Endothelial cell of umbilical vein (primary cell): Measurements from ENCODE around the gene RTL10. TPM values are rescaled to one million over a fixed set of nuclear protein-coding genes. Genes with fewer than 3 reads are reported as not detected.

ENCODE experiments used
- BruUV-seq: library from RNA; stranded (reverse); fragments of 400-500 nt; replicated peaks from 2 replicates; lab custom pipeline; 2021; lab: Mats Ljungman, UMichigan
- CTCF ChIA-PET: fragments of 300-600, 350-600 bp; sonication (Branson Sonifier 250); formaldehyde crosslinking; loops from one replicate; lab custom pipeline; 2021; ENCODE audit warnings: antibody characterized with exemption, inconsistent platforms; lab: Charles Lee
- POLR2A ChIA-PET: fragments of 300-600, 350-600 bp; sonication (Branson Sonifier 250); formaldehyde crosslinking; loops from one replicate; lab custom pipeline; 2021; ENCODE audit warnings: antibody characterized with exemption, inconsistent platforms; lab: Charles Lee
- DNase-seq: peaks from one replicate; pipeline ENCODE4 v3.0.0-alpha.2; 2011; ENCODE audit warnings: low read depth, low spot score
- FAIRE-seq: peaks from 2 replicates; lab custom pipeline; 2011; peaks lifted over from hg19 to GRCh38; lab: Jason Lieb, UNC
- H2AFZ ChIP-seq: 2 replicates; pipeline ENCODE4 v1.6.0; 2012; ENCODE audit warnings: low read depth, low read length, control low read depth, inconsistent platforms
- H3K27ac ChIP-seq: 2 replicates; pipeline ENCODE4 v1.5.1; 2011; ENCODE audit warnings: low read depth, mild to moderate bottlenecking, control low read depth, low read length, moderate library complexity; ENCODE audit not compliant: insufficient read depth
- H3K27me3 ChIP-seq, 2 experiments: 2 replicates each; pipeline versions ENCODE4 v1.6.0 to v1.6.1; 2011; ENCODE audit warnings: low read length in 2 of 2, mixed read lengths in 1 of 2; ENCODE audit not compliant: control insufficient read depth in 2 of 2, insufficient read depth in 2 of 2
- H3K36me3 ChIP-seq, 2 experiments: 2 replicates in 1 of 2; 3 replicates in 1 of 2; pipeline ENCODE4 v1.5.1; 2011; ENCODE audit warnings: low read length in 2 of 2, mild to moderate bottlenecking in 1 of 2, moderate library complexity in 1 of 2; ENCODE audit not compliant: control insufficient read depth in 2 of 2, insufficient read depth in 2 of 2; ENCODE audit errors: extremely low read depth in 1 of 2
- H3K4me1 ChIP-seq: 3 replicates; pipeline ENCODE4 v1.5.1; 2011; ENCODE audit warnings: mild to moderate bottlenecking, low read length; ENCODE audit not compliant: control insufficient read depth, insufficient read depth; ENCODE audit errors: extremely low read depth
- H3K4me2 ChIP-seq: 2 replicates; pipeline ENCODE4 v1.6.1; 2011; ENCODE audit warnings: low read length, control low read depth, mixed read lengths; ENCODE audit not compliant: insufficient read depth
- H3K4me3 ChIP-seq, 3 experiments: fragments of 200-600 bp in 1 of 3; sonication (generic), shearing (Covaris generic) in 1 of 3; replicated peaks in 1 of 3; 2 replicates each; pipeline ENCODE4 v1.5.1; 2011 to 2016; ENCODE audit warnings: control low read depth in 3 of 3, low read length in 3 of 3, mild to moderate bottlenecking in 2 of 3, inconsistent platforms in 1 of 3, low read depth in 1 of 3, moderate library complexity in 1 of 3; ENCODE audit not compliant: insufficient read depth in 1 of 3
- H3K79me2 ChIP-seq: 2 replicates; pipeline ENCODE4 v1.6.0; 2012; ENCODE audit warnings: low read length, inconsistent platforms; ENCODE audit not compliant: control insufficient read depth, insufficient read depth
- H3K9ac ChIP-seq: replicated peaks from 2 replicates; pipeline ENCODE3; 2011; ENCODE audit warnings: low read length, control low read depth; ENCODE audit not compliant: insufficient read depth; ENCODE audit errors: extremely low read depth
- H3K9me1 ChIP-seq: replicated peaks from 3 replicates; pipeline ENCODE4 v1.6.0; 2011; ENCODE audit warnings: mild to moderate bottlenecking, low read length; ENCODE audit not compliant: control insufficient read depth, insufficient read depth; ENCODE audit errors: extremely low read depth
- H3K9me3 ChIP-seq: replicated peaks from 2 replicates; pipeline ENCODE4 v1.5.1; 2012; ENCODE audit warnings: low read length, inconsistent platforms; ENCODE audit not compliant: control insufficient read depth, insufficient read depth
- H4K20me1 ChIP-seq: replicated peaks from 2 replicates; pipeline ENCODE3; 2011; ENCODE audit warnings: mild to moderate bottlenecking, low read length; ENCODE audit not compliant: control insufficient read depth, insufficient read depth; ENCODE audit errors: extremely low read depth
- EZH2 ChIP-seq: IDR thresholded peaks from 2 replicates; pipeline ENCODE4 v1.6.1; 2012; ENCODE audit warnings: borderline replicate concordance, low read depth, mild to moderate bottlenecking, moderate library complexity, low read length, inconsistent platforms; ENCODE audit not compliant: severe bottlenecking
- FOS ChIP-seq: IDR thresholded peaks from 2 replicates; pipeline ENCODE4 v1.6.1; 2011; ENCODE audit warnings: mild to moderate bottlenecking, low read length, moderate library complexity, borderline replicate concordance; ENCODE audit not compliant: insufficient read depth
- GATA2 ChIP-seq: IDR thresholded peaks from 2 replicates; pipeline ENCODE4 v1.7.0; 2011; ENCODE audit warnings: low read depth, mild to moderate bottlenecking, moderate library complexity, mixed read lengths, low read length; ENCODE audit not compliant: insufficient read length, insufficient read depth
- JUN ChIP-seq: IDR thresholded peaks from 2 replicates; pipeline ENCODE4 v1.6.1; 2011; ENCODE audit warnings: borderline replicate concordance, low read depth; ENCODE audit not compliant: insufficient read length, insufficient read depth
- MAX ChIP-seq: IDR thresholded peaks from 2 replicates; pipeline ENCODE4 v1.6.1; 2011; ENCODE audit not compliant: insufficient read depth, insufficient read length
- MYC ChIP-seq: IDR thresholded peaks from one replicate; pipeline ENCODE4 v1.6.1; 2011; ENCODE audit warnings: mild to moderate bottlenecking, low read depth, low read length
- POLR2A ChIP-seq: IDR thresholded peaks from 2 replicates; pipeline ENCODE4 v1.6.1; 2012; ENCODE audit warnings: low read depth, mild to moderate bottlenecking, control low read depth, low read length
- POLR2AphosphoS5 ChIP-seq: IDR thresholded peaks from 2 replicates; pipeline ENCODE4 v1.6.1; 2012; ENCODE audit warnings: low read depth, mild to moderate bottlenecking, control low read depth, low read length, moderate library complexity; ENCODE audit not compliant: insufficient read depth
- dilution Hi-C: fragments of 300-500 bp; cut with MboI; formaldehyde crosslinking; loops from one replicate; pipeline ENCODE4 v1.15.0; 2019; ENCODE audit warnings: low sequenced_read_pairs; ENCODE audit not compliant: extremely low pct_ligation_motif_present
- intact Hi-C: fragments of 100-400 bp; cut with micrococcal nuclease; formaldehyde crosslinking; loops from one replicate; pipeline ENCODE4 v1.10.0; 2022
- polyA plus RNA-seq, 4 experiments: library from polyadenylated mRNA; depleted of rRNA in 3 of 4; stranded (reverse) in 3 of 4; unstranded in 1 of 4; fragments of >200 nt; gene quantifications; 2 replicates each; pipeline versions ENCODE4 v1.2.1 to v1.2.3, GENCODE V29; 2011 to 2012; ENCODE audit warnings: missing spikeins in 1 of 4
- total RNA-seq: library from RNA; stranded (reverse); gene quantifications from 2 replicates; pipeline ENCODE4 v1.2.3, GENCODE V29; 2021
- TF ChIP-seq, protein P1 (sequence below), 2 donors: IDR thresholded peaks; 1 replicate in 1 of 2; 2 replicates in 1 of 2; pipeline ENCODE4 v1.5.1; 2011; ENCODE audit warnings: low read length in 2 of 2, mild to moderate bottlenecking in 2 of 2, moderate library complexity in 2 of 2, control low read depth in 1 of 2, inconsistent platforms in 1 of 2, low read depth in 1 of 2; ENCODE audit not compliant: insufficient read depth in 1 of 2; ENCODE audit errors: extremely low read depth in 1 of 2

Gene RTL10
- total and polyA plus RNA-seq, 2 donors (not counting 3 experiments of a cell fraction or from before 2014, with no cell fraction given) = 31.9 to 40.8 TPM

- DNase-seq = no peak
- H4K20me1 ChIP-seq = no peaks in the 10 kb centered on the region
- BruUV-seq = no TSS peak
- dilution Hi-C loops (no loop called here), intact Hi-C loops (no loop called here)
- CTCF ChIA-PET = no interaction called here
- TF ChIP-seq GATA2 (no peak), FOS (no peak), MAX (no peak), JUN (no peak), EZH2 (no peak), POLR2AphosphoS5 (no peak), POLR2A (no peak), MYC (no peak)
- TF ChIP-seq, protein P1, sequence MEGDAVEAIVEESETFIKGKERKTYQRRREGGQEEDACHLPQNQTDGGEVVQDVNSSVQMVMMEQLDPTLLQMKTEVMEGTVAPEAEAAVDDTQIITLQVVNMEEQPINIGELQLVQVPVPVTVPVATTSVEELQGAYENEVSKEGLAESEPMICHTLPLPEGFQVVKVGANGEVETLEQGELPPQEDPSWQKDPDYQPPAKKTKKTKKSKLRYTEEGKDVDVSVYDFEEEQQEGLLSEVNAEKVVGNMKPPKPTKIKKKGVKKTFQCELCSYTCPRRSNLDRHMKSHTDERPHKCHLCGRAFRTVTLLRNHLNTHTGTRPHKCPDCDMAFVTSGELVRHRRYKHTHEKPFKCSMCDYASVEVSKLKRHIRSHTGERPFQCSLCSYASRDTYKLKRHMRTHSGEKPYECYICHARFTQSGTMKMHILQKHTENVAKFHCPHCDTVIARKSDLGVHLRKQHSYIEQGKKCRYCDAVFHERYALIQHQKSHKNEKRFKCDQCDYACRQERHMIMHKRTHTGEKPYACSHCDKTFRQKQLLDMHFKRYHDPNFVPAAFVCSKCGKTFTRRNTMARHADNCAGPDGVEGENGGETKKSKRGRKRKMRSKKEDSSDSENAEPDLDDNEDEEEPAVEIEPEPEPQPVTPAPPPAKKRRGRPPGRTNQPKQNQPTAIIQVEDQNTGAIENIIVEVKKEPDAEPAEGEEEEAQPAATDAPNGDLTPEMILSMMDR (IDR thresholded peaks at IDR 0.05; ENCODE audit: extremely low read depth in 1 of 2, insufficient read depth in 1 of 2, low read depth in 1 of 2, low read length in 2 of 2) = no peak
- H3K9me1 ChIP-seq = no peaks in the 10 kb centered on the region
- peak; percentile 59 for FAIRE-seq
- H3K9ac ChIP-seq = no peak overlapping the region
- H2AFZ ChIP-seq = no peak overlapping the region
- no peak overlapping the region for H3K4me2 ChIP-seq
- H3K4me1 ChIP-seq = peaks cover 28% of the 10 kb centered on the region
- H3K27ac ChIP-seq = no peak overlapping the region
- POLR2A ChIA-PET = no interaction called here
- H3K9me3 ChIP-seq = no peaks in the 10 kb centered on the region
- H3K79me2 ChIP-seq = no peaks in the 10 kb centered on the region
- H3K4me3 ChIP-seq = no peak overlapping the region
- H3K36me3 ChIP-seq = no peaks in the 10 kb centered on the region
- H3K27me3 ChIP-seq = no peaks in the 10 kb centered on the region
Measured at GRCh38 chr22:19840955-19841640, 13.6 kb downstream of the RTL10 start.
